H1 (cell line): ENCODE results near the gene KIF5A. TPM values are rescaled to one million over a fixed set of nuclear protein-coding genes. Genes with fewer than 3 reads are reported as not detected.
A peak's percentile ranks its signal among the peaks of the same experiment; 100 is the strongest.

ENCODE experiments used
- CTCF ChIA-PET: fragments of 300-600 bp; sonication (Branson Sonifier 250); formaldehyde crosslinking; loops from one replicate; lab custom pipeline; 2021; ENCODE audit not compliant: partially characterized antibody; lab: Charles Lee
- POLR2A ChIA-PET: fragments of 300-600 bp; sonication (Branson Sonifier 250); formaldehyde crosslinking; loops from one replicate; lab custom pipeline; 2021; ENCODE audit warnings: inconsistent platforms; ENCODE audit not compliant: partially characterized antibody; lab: Charles Lee
- DNase-seq, 2 experiments: peaks; one replicate each; pipeline versions ENCODE4 v3.0.0 to v3.0.0-alpha.2; 2010 to 2022; ENCODE audit warnings: low spot score in 2 of 2, low read depth in 1 of 2, mixed read lengths in 1 of 2
- FAIRE-seq: peaks from 2 replicates; lab custom pipeline; 2011; peaks lifted over from hg19 to GRCh38; lab: Jason Lieb, UNC
- H2AFZ ChIP-seq: 2 replicates; pipeline ENCODE4 v1.8.1; 2012; ENCODE audit warnings: low read length, inconsistent platforms
- H2AK5ac ChIP-seq: 2 replicates; pipeline ENCODE4 v1.6.1; 2013; ENCODE audit warnings: low read depth, low read length
- H2BK120ac ChIP-seq: replicated peaks from 2 replicates; pipeline ENCODE3; 2013; ENCODE audit warnings: low read depth, low read length, inconsistent platforms
- H2BK12ac ChIP-seq: 2 replicates; pipeline ENCODE4 v1.6.1; 2013; ENCODE audit warnings: low read depth, low read length
- H2BK15ac ChIP-seq: 2 replicates; pipeline ENCODE4 v1.6.1; 2013; ENCODE audit warnings: low read length
- H2BK20ac ChIP-seq: 2 replicates; pipeline ENCODE4 v1.6.1; 2013; ENCODE audit warnings: low read length
- H2BK5ac ChIP-seq: 2 replicates; pipeline ENCODE4 v1.6.1; 2013; ENCODE audit warnings: low read depth, low read length
- H3K14ac ChIP-seq: 2 replicates; pipeline ENCODE4 v1.6.1; 2013; ENCODE audit warnings: inconsistent platforms; ENCODE audit not compliant: insufficient read length
- H3K18ac ChIP-seq: 2 replicates; pipeline ENCODE4 v1.6.1; 2013; ENCODE audit warnings: low read length; ENCODE audit errors: extremely low read depth
- H3K23ac ChIP-seq: 2 replicates; pipeline ENCODE4 v1.6.1; 2013; ENCODE audit warnings: inconsistent platforms; ENCODE audit not compliant: insufficient read length
- H3K23me2 ChIP-seq: 2 replicates; pipeline ENCODE4 v1.6.1; 2013; ENCODE audit warnings: low read depth, low read length
- H3K27ac ChIP-seq: 2 replicates; pipeline ENCODE4 v1.6.1; 2011; ENCODE audit warnings: low read depth, low read length, inconsistent platforms
- H3K27me3 ChIP-seq, 4 experiments: replicated peaks in 1 of 4; 1 replicate in 1 of 4; 2 replicates in 3 of 4; pipeline versions ENCODE4 v1.6.1 to v1.8.1; 2011 to 2013; ENCODE audit warnings: low read length in 3 of 4, mild to moderate bottlenecking in 3 of 4, inconsistent platforms in 2 of 4, mixed read lengths in 2 of 4, moderate library complexity in 1 of 4; ENCODE audit not compliant: control insufficient read depth in 3 of 4, insufficient read depth in 3 of 4; ENCODE audit errors: extremely low read depth in 1 of 4
- H3K36me3 ChIP-seq, 4 experiments: 2 replicates each; pipeline versions ENCODE4 v1.6.1 to v1.8.1; 2011 to 2013; ENCODE audit warnings: mild to moderate bottlenecking in 4 of 4, low read length in 3 of 4, moderate library complexity in 2 of 4, control low read depth in 1 of 4, inconsistent platforms in 1 of 4; ENCODE audit not compliant: insufficient read depth in 4 of 4, control insufficient read depth in 2 of 4
- H3K4ac ChIP-seq: replicated peaks from 2 replicates; pipeline ENCODE3; 2013; ENCODE audit warnings: low read length, low read depth, mixed read lengths, inconsistent platforms; ENCODE audit not compliant: insufficient read length
- H3K4me1 ChIP-seq, 4 experiments: replicated peaks in 1 of 4; 1 replicate in 1 of 4; 2 replicates in 3 of 4; pipeline versions ENCODE4 v1.6.1 to v1.8.1; 2011 to 2013; ENCODE audit warnings: low read length in 3 of 4, inconsistent platforms in 2 of 4, mixed read lengths in 1 of 4; ENCODE audit not compliant: insufficient read depth in 4 of 4, control insufficient read depth in 3 of 4
- H3K4me2 ChIP-seq, 2 experiments: 2 replicates each; pipeline versions ENCODE4 v1.6.1 to v1.8.1; 2011 to 2013; ENCODE audit warnings: low read depth in 2 of 2, low read length in 2 of 2, control low read depth in 1 of 2, inconsistent platforms in 1 of 2, mild to moderate bottlenecking in 1 of 2; ENCODE audit not compliant: insufficient read depth in 1 of 2
- H3K4me3 ChIP-seq, 4 experiments: fragments of 200-600, 300-600 bp in 1 of 4; sonication (generic), shearing (Covaris generic), sonication (Bioruptor Twin) in 1 of 4; 2 replicates each; pipeline versions ENCODE4 v1.5.1 to v1.8.1; 2011 to 2016; ENCODE audit warnings: low read length in 4 of 4, low read depth in 3 of 4, control low read depth in 2 of 4, inconsistent platforms in 2 of 4, mild to moderate bottlenecking in 2 of 4, mixed read lengths in 1 of 4, moderate library complexity in 1 of 4; ENCODE audit not compliant: insufficient read depth in 2 of 4; ENCODE audit errors: extremely low read depth in 1 of 4
- H3K56ac ChIP-seq: replicated peaks from 2 replicates; pipeline ENCODE3; 2013; ENCODE audit warnings: low read depth, mild to moderate bottlenecking, mixed read lengths, low read length, inconsistent platforms; ENCODE audit not compliant: insufficient read length
- H3K79me1 ChIP-seq: 2 replicates; pipeline ENCODE4 v1.6.1; 2013; ENCODE audit warnings: low read depth, low read length, control low read depth
- H3K79me2 ChIP-seq, 2 experiments: 2 replicates each; pipeline versions ENCODE4 v1.6.1 to v1.8.1; 2012 to 2013; ENCODE audit warnings: low read length in 2 of 2, mild to moderate bottlenecking in 2 of 2, inconsistent platforms in 1 of 2; ENCODE audit not compliant: insufficient read depth in 2 of 2, control insufficient read depth in 1 of 2
- H3K9ac ChIP-seq, 4 experiments: replicated peaks in 1 of 4; 1 replicate in 1 of 4; 2 replicates in 3 of 4; pipeline versions ENCODE4 v1.6.1 to v1.8.1; 2011 to 2013; ENCODE audit warnings: low read depth in 3 of 4, low read length in 3 of 4, control low read depth in 2 of 4, mild to moderate bottlenecking in 2 of 4, moderate library complexity in 2 of 4, inconsistent platforms in 1 of 4; ENCODE audit errors: extremely low read depth in 1 of 4
- H3K9me3 ChIP-seq, 2 experiments: 2 replicates each; pipeline versions ENCODE4 v1.6.1 to v1.8.1; 2012 to 2013; ENCODE audit warnings: mild to moderate bottlenecking in 2 of 2, moderate library complexity in 2 of 2, control low read depth in 1 of 2, inconsistent platforms in 1 of 2, low read depth in 1 of 2, low read length in 1 of 2, mixed read lengths in 1 of 2; ENCODE audit not compliant: insufficient read depth in 2 of 2
- H4K20me1 ChIP-seq, 2 experiments: replicated peaks in 1 of 2; 2 replicates each; pipeline versions ENCODE3 to v1.8.1; 2011 to 2013; ENCODE audit warnings: inconsistent platforms in 2 of 2, low read length in 2 of 2, mild to moderate bottlenecking in 1 of 2; ENCODE audit not compliant: insufficient read depth in 2 of 2, control insufficient read depth in 1 of 2
- H4K5ac ChIP-seq: 2 replicates; pipeline ENCODE4 v1.6.1; 2013; ENCODE audit warnings: low read length, low read depth, mixed read lengths, inconsistent platforms; ENCODE audit not compliant: insufficient read length
- H4K8ac ChIP-seq: 2 replicates; pipeline ENCODE4 v1.8.0; 2013; ENCODE audit warnings: mild to moderate bottlenecking, moderate library complexity, low read length, inconsistent platforms; ENCODE audit not compliant: insufficient read depth; ENCODE audit errors: extremely low read depth
- H4K91ac ChIP-seq: replicated peaks from 2 replicates; pipeline ENCODE3; 2013; ENCODE audit warnings: low read length, mixed read lengths, inconsistent platforms; ENCODE audit not compliant: insufficient read length
- ASH2L ChIP-seq: fragments of 200-600, 300-600 bp; sonication (generic); IDR thresholded peaks from one replicate; pipeline ENCODE4 v1.7.1; 2017; ENCODE audit warnings: low read length
- CEBPB ChIP-seq: IDR thresholded peaks from 2 replicates; pipeline ENCODE4 v1.6.1; 2012; ENCODE audit warnings: low read depth, low read length
- EP300 ChIP-seq, 2 experiments: IDR thresholded peaks; 1 replicate in 1 of 2; 2 replicates in 1 of 2; pipeline ENCODE4 v1.6.1; 2011 to 2012; ENCODE audit warnings: low read depth in 2 of 2, low read length in 2 of 2, mild to moderate bottlenecking in 2 of 2, borderline replicate concordance in 1 of 2, inconsistent platforms in 1 of 2, moderate library complexity in 1 of 2
- JUN ChIP-seq: IDR thresholded peaks from 2 replicates; pipeline ENCODE4 v1.6.1; 2011; ENCODE audit warnings: low read depth, mild to moderate bottlenecking, improper control_type of control experiment, low read length
- NANOG ChIP-seq: IDR thresholded peaks from 2 replicates; pipeline ENCODE4 v1.6.1; 2011; ENCODE audit warnings: low read length, low read depth, mild to moderate bottlenecking, inconsistent platforms; ENCODE audit not compliant: insufficient read depth, poor library complexity, severe bottlenecking
- PHF8 ChIP-seq: fragments of 200-600 bp; sonication (generic); conservative IDR thresholded peaks from 2 replicates; pipeline ENCODE4 v1.7.1; 2012; ENCODE audit warnings: low read depth, mild to moderate bottlenecking, inconsistent platforms, low read length, moderate library complexity
- RXRA ChIP-seq: IDR thresholded peaks from 2 replicates; pipeline ENCODE4 v1.6.1; 2011; ENCODE audit warnings: low read depth, mild to moderate bottlenecking, low read length, moderate library complexity; ENCODE audit not compliant: insufficient read depth
- SP1 ChIP-seq: IDR thresholded peaks from 2 replicates; pipeline ENCODE4 v1.6.1; 2011; ENCODE audit warnings: low read depth, low read length
- YY1 ChIP-seq: IDR thresholded peaks from 2 replicates; pipeline ENCODE4 v1.6.1; 2011; ENCODE audit warnings: low read depth, mild to moderate bottlenecking, low read length
- WGBS, 2 experiments: shearing (Covaris generic) in 1 of 2; methylation state at CpG; one replicate each; pipeline versions ENCODE4 v1.1.6 to v1.1.7; 2013 to 2015; ENCODE audit warnings: low lambda C conversion rate in 2 of 2, mixed read lengths in 2 of 2, inconsistent platforms in 1 of 2, low coverage in 1 of 2, missing lambda C conversion rate in 1 of 2; ENCODE audit not compliant: insufficient replicate concordance in 2 of 2, insufficient coverage in 1 of 2, insufficient read length in 1 of 2; ENCODE audit errors: extremely low coverage in 1 of 2, missing lambda C conversion rate in 1 of 2; 5-methylcytosine and 5-hydroxymethylcytosine counted together
- polyA plus RNA-seq, 7 experiments: library from polyadenylated mRNA; depleted of rRNA in 3 of 7; stranded (reverse) in 5 of 7; unstranded in 2 of 7; fragments of >200 nt in 5 of 7; fragments of 200-250 nt in 2 of 7; gene quantifications; 1 replicate in 5 of 7; 2 replicates in 1 of 7; 4 replicates in 1 of 7; pipeline versions ENCODE4 v1.2.1 to v1.2.3, GENCODE V29; 2011 to 2013; ENCODE audit warnings: missing spikeins in 2 of 7, mixed read lengths in 2 of 7
- total RNA-seq: library from RNA; stranded (reverse); fragmentation: NEBNext Ultra II Directional; extraction: Animal tissue kit (Norgen Biotek cat#: 25700); gene quantifications from 2 replicates; pipeline ENCODE4 v1.2.1, GENCODE V29; 2021
- TF ChIP-seq, protein P1 (sequence below): IDR thresholded peaks from 2 replicates; pipeline ENCODE4 v1.6.1; 2012; ENCODE audit warnings: inconsistent platforms

Gene KIF5A
- total and polyA plus RNA-seq, 2 of the 8 experiments (the other 6 are each of a cell fraction or from before 2014, with no cell fraction given) = 10.7 to 21.9 TPM

DNA sequence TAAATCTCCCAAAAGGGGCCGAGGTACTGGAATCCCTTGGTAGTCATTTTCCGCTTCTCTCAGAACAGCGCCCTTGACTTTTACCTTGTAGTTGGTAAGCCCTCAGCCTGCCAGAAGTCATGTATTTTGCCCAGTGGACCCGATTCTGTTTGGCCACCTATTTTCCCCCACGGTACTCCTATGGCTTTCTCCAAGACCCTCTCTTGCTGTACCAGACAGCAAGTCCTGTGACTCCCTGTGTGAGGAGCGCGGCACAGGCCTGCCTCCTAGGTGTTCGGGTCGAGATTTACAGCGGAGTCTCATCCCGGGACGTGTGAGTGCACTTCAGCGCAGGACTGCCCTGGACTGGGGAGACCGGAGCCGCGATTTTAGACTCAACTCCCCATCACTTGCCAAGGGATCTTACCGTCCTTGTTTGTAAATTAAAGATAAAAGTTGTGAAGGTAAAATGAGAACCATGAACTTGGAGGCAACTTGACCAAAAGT is 28.3 kb upstream of the KIF5A start:
- no peaks in the 10 kb centered on the region; the same call in 1 of the 2 replicates for H3K79me1 ChIP-seq
- no peaks in the 10 kb centered on the region for H3K9me3 ChIP-seq
- no peak overlapping the region for H3K27ac ChIP-seq
- H3K18ac ChIP-seq = no peak overlapping the region
- peak overlapping the region; percentile 55 to 95 (median 64) for H3K4me3 ChIP-seq
- H3K14ac ChIP-seq = no peak overlapping the region
- no peak overlapping the region for H3K56ac ChIP-seq
- H3K27me3 ChIP-seq = no peaks in the 10 kb centered on the region
- ChIA-PET CTCF (interaction anchor here (0.8 to 2.0 kb wide), 4 partner anchors 31 to 279 kb away, joined by 3 to 4 read pairs (median 3); no protein-coding TSS in a partner anchor), POLR2A (interaction anchor here (0.7 to 6.0 kb wide), 6 partner anchors 9 to 293 kb away, joined by 3 to 60 read pairs (median 22); partner anchors contain the start of gene KIF5A)
- H2BK20ac ChIP-seq = no peak overlapping the region
- no peak overlapping the region for H4K8ac ChIP-seq
- H3K4me1 ChIP-seq = peaks cover 8 to 24% (median 14%) of the 10 kb centered on the region in 4 experiments
- peaks cover 7 to 21% of the 10 kb centered on the region in 2 experiments for H4K20me1 ChIP-seq
- H2BK5ac ChIP-seq = no peak overlapping the region
- H2BK15ac ChIP-seq = no peak overlapping the region
- no peak overlapping the region; the same call in 1 of the 2 replicates for H2BK12ac ChIP-seq
- H2BK120ac ChIP-seq = no peak overlapping the region
- no peak overlapping the region for H3K23ac ChIP-seq
- H4K91ac ChIP-seq = no peak overlapping the region
- H2AFZ ChIP-seq = no peak overlapping the region
- H3K9ac ChIP-seq = no peak overlapping the region
- peak overlapping the region; percentile 81 to 83 for H3K4me2 ChIP-seq
- no peak overlapping the region for H3K4ac ChIP-seq
- 32% methylated on average over 17 of the region's 17 CpGs; no CpG with 5 or more reads in 1 of the 2 experiments for WGBS, 2 experiments
- peaks cover 13 to 35% (median 13%) of the 10 kb centered on the region in 4 experiments for H3K36me3 ChIP-seq
- H4K5ac ChIP-seq = no peak overlapping the region
- FAIRE-seq (no peak), DNase-seq (peak in 1 of 2 experiments; percentile 62)
- peaks cover 19% of the 10 kb centered on the region for H3K23me2 ChIP-seq
- H2AK5ac ChIP-seq = no peak overlapping the region
- H3K79me2 ChIP-seq = peaks cover 0 to 29% of the 10 kb centered on the region in 2 experiments; a peak in 2 of 4 replicates
- TF ChIP-seq NANOG (no peak), RXRA (no peak), CEBPB (no peak), SP1 (no peak), YY1 (no peak), PHF8 (no peak), JUN (no peak), ASH2L (no peak), EP300 (IDR thresholded peaks at IDR 0.05; ENCODE audit: borderline replicate concordance in 1 of 2, low read depth in 2 of 2, low read length in 2 of 2) (no peak)
- TF ChIP-seq, protein P1, sequence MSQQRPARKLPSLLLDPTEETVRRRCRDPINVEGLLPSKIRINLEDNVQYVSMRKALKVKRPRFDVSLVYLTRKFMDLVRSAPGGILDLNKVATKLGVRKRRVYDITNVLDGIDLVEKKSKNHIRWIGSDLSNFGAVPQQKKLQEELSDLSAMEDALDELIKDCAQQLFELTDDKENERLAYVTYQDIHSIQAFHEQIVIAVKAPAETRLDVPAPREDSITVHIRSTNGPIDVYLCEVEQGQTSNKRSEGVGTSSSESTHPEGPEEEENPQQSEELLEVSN = no peak
